Loucy (cell line): ENCODE measurements around the gene BACH2.

Experiments
- CTCF ChIP-seq: fragments of 200-600 bp; sonication (generic); conservative IDR thresholded peaks from 2 replicates; pipeline ENCODE4 v1.5.1; 2014; ENCODE audit warnings: mild to moderate bottlenecking, antibody characterized with exemption, low read length
- EZH2phosphoT487 ChIP-seq: fragments of 200-600 bp; IDR thresholded peaks from 2 replicates; pipeline ENCODE4 v1.6.1; 2018; ENCODE audit warnings: antibody characterized with exemption, mild to moderate bottlenecking, moderate library complexity, borderline replicate concordance

- TF ChIP-seq CTCF (no peak), EZH2phosphoT487 (no peak)
These were observed 193.4 kb downstream of the BACH2 start for GRCh38 chr6:90103056-90103800.
